ENCODE data around the gene BRPF3.

- no peak for TF ChIP-seq POLR2A (IDR thresholded peaks at IDR 0.05; ENCODE audit: low read length)
- TF ChIP-seq GATA1 (IDR thresholded peaks at IDR 0.05; ENCODE audit: low read depth, low read length), result no peak
Measured at GRCh38 chr6:36187446-36187845, 9.1 kb upstream of the BRPF3 start.
